ENCODE results near the gene ZBTB32.

The ZBTB32 gene

GRCh38 chr19:35738887-35739229 lies 34.5 kb downstream of the ZBTB32 start:
- DNase-seq = no peak

GRCh38 chr19:35739275-35740107 lies 35.1 kb downstream of the ZBTB32 start:
- no peak for DNase-seq

GRCh38 chr19:35740108-35740422 lies 35.7 kb downstream of the ZBTB32 start:
- no peak for DNase-seq

GRCh38 chr19:35740423-35741202 lies 36.3 kb downstream of the ZBTB32 start:
- peak; percentile 97 for DNase-seq

GRCh38 chr19:35741203-35741515 lies 36.8 kb downstream of the ZBTB32 start:
- DNase-seq = no peak

GRCh38 chr19:35742121-35742724 lies 37.9 kb downstream of the ZBTB32 start, which contains the start of gene IGFLR1:
Gene IGFLR1 (minus strand): TSS chr19:35742452. CDS start chr19:35741180, 1,272 bp downstream.
- DNase-seq = peak; percentile 30

- DNase-seq = no peak
These were observed 39.5 kb downstream of the ZBTB32 start for GRCh38 chr19:35743640-35744429.

- peak; percentile 98 for DNase-seq
These were observed 40.3 kb downstream of the ZBTB32 start for GRCh38 chr19:35744430-35745327.

- DNase-seq = peak; percentile 100
These were observed 41.1 kb downstream of the ZBTB32 start, which contains the start of the genes PSENEN and U2AF1L4 for GRCh38 chr19:35745328-35746086. Gene PSENEN (plus strand): TSS chr19:35745651. CDS start chr19:35745931, 280 bp downstream. Gene U2AF1L4 (minus strand): TSS chr19:35745418. CDS start chr19:35745391, 27 bp downstream.

- DNase-seq = no peak
These were observed 41.7 kb downstream of the ZBTB32 start for GRCh38 chr19:35746087-35746462.

- no peak for DNase-seq
These were observed 42.2 kb downstream of the ZBTB32 start for GRCh38 chr19:35746531-35746930.

- peak; percentile 100 for DNase-seq
These were observed 44.0 kb downstream of the ZBTB32 start, which contains the start of gene LIN37 for GRCh38 chr19:35748106-35749020. Gene LIN37 (plus strand): TSS chr19:35748576. CDS start chr19:35748725, 149 bp downstream.

- no peak for DNase-seq
These were observed 45.8 kb downstream of the ZBTB32 start for GRCh38 chr19:35750167-35750566.

GRCh38 chr19:35751839-35752745 lies 47.7 kb downstream of the ZBTB32 start:
- no peak for DNase-seq

GRCh38 chr19:35752746-35753350 lies 48.5 kb downstream of the ZBTB32 start:
- no peak for DNase-seq

GRCh38 chr19:35753634-35754369 lies 49.4 kb downstream of the ZBTB32 start:
- DNase-seq = no peak

GRCh38 chr19:35754370-35755130 lies 50.2 kb downstream of the ZBTB32 start:
- DNase-seq = no peak

All from hematopoietic multipotent progenitor cell treated with erythropoietin and hydrocortisone succinate and interleukin-3 and kit ligand, for 8 days (in vitro differentiated cells).